Naive B cell (primary cell): Measurements from ENCODE around the gene IL1RAPL1. TPM values are rescaled to one million over a fixed set of nuclear protein-coding genes. Genes with fewer than 3 reads are reported as not detected.
"Not testable (repeated sequence)": the region's sequence is repeated elsewhere in the genome, so short reads cannot be mapped to it uniquely, and the experiment has no call there.

Experiments
- ATAC-seq, 2 donors: fragments of 150-1000 bp; cut with Tn5 transposase; 2 replicates each; pipeline ENCODE4 v1.10.0; 2021; ENCODE audit warnings: low read depth in 2 of 2, mild to moderate bottlenecking in 2 of 2, moderate library complexity in 2 of 2
- DNase-seq: peaks from one replicate; pipeline ENCODE4 v3.0.0; 2022
- H3K27ac Mint-ChIP-seq, 6 donors: one replicate each; pipeline ENCODE4 v1.8.0; 2020 to 2022; ENCODE audit warnings: mild to moderate bottlenecking in 6 of 6, mixed read lengths in 6 of 6, moderate library complexity in 5 of 6, inconsistent platforms in 2 of 6
- H3K27me3 Mint-ChIP-seq, 3 donors: one replicate each; pipeline ENCODE4 v1.8.0; 2021 to 2022; ENCODE audit warnings: mixed read lengths in 3 of 3, mild to moderate bottlenecking in 1 of 3
- H3K36me3 Mint-ChIP-seq, 2 donors: one replicate each; pipeline ENCODE4 v1.8.0; 2020 to 2022; ENCODE audit warnings: mixed read lengths in 2 of 2, inconsistent platforms in 1 of 2, mild to moderate bottlenecking in 1 of 2
- H3K4me1 Mint-ChIP-seq, 3 donors: one replicate each; pipeline ENCODE4 v1.8.0; 2020 to 2022; ENCODE audit warnings: mixed read lengths in 3 of 3, inconsistent platforms in 1 of 3, mild to moderate bottlenecking in 1 of 3, moderate library complexity in 1 of 3
- H3K4me3 Mint-ChIP-seq, 8 donors: one replicate each; pipeline ENCODE4 v1.8.0; 2020 to 2022; ENCODE audit warnings: mild to moderate bottlenecking in 8 of 8, mixed read lengths in 8 of 8, moderate library complexity in 8 of 8, inconsistent platforms in 2 of 8
- H3K9me3 Mint-ChIP-seq, 7 donors: one replicate each; pipeline ENCODE4 v1.8.0; 2020 to 2022; ENCODE audit warnings: mixed read lengths in 7 of 7, mild to moderate bottlenecking in 5 of 7, inconsistent platforms in 2 of 7, moderate library complexity in 1 of 7
- polyA plus RNA-seq, 6 donors: library from polyadenylated mRNA; unstranded; fragments of 300-500 nt; fragmentation: Illumina TruSeq; gene quantifications; one replicate each; pipeline ENCODE4 v1.2.3, GENCODE V29; 2021; ENCODE audit warnings: low read depth in 6 of 6

The IL1RAPL1 gene
- polyA plus RNA-seq, 6 donors from 2014 or later: not detected

GRCh38 chrX:29315931-29316330 lies 728.7 kb downstream of the IL1RAPL1 start:
- DNase-seq: no peak
- no peak for ATAC-seq
- Mint-ChIP-seq H3K9me3 (peaks cover 0 to 5% (median 3%) of the 10 kb centered on the region in 7 donors), H3K27ac (no peak overlapping the region), H3K4me1 (no peaks in the 10 kb centered on the region), H3K27me3 (no peaks in the 10 kb centered on the region), H3K36me3 (no peaks in the 10 kb centered on the region), H3K4me3 (no peak overlapping the region)

GRCh38 chrX:29318012-29318411 lies 730.8 kb downstream of the IL1RAPL1 start:
- Mint-ChIP-seq H3K4me1 (no peaks in the 10 kb centered on the region), H3K27me3 (no peaks in the 10 kb centered on the region), H3K27ac (no peak overlapping the region), H3K4me3 (no peak overlapping the region), H3K9me3 (peaks cover 0 to 4% (median 0%) of the 10 kb centered on the region in 7 donors), H3K36me3 (no peaks in the 10 kb centered on the region)
- ATAC-seq (no peak), DNase-seq (no peak)

GRCh38 chrX:29332429-29332828 lies 745.2 kb downstream of the IL1RAPL1 start:
- H3K9me3 Mint-ChIP-seq, H3K4me3 Mint-ChIP-seq, H3K27ac Mint-ChIP-seq, H3K36me3 Mint-ChIP-seq, DNase-seq, ATAC-seq, H3K4me1 Mint-ChIP-seq, H3K27me3 Mint-ChIP-seq: not testable (repeated sequence)

- ATAC-seq, H3K9me3 Mint-ChIP-seq, H3K4me3 Mint-ChIP-seq, H3K27me3 Mint-ChIP-seq, H3K36me3 Mint-ChIP-seq, H3K27ac Mint-ChIP-seq, DNase-seq, H3K4me1 Mint-ChIP-seq: not testable (repeated sequence)
These were observed 745.8 kb downstream of the IL1RAPL1 start for GRCh38 chrX:29333091-29333490.

- H3K9me3 Mint-ChIP-seq: peaks cover 0 to 5% (median 0%) of the 10 kb centered on the region in 7 donors
- DNase-seq: no peak
- H3K4me3 Mint-ChIP-seq: no peak overlapping the region
- no peaks in the 10 kb centered on the region for H3K4me1 Mint-ChIP-seq
- no peak overlapping the region for H3K27ac Mint-ChIP-seq
- ATAC-seq: no peak
- H3K36me3 Mint-ChIP-seq: no peaks in the 10 kb centered on the region
- no peaks in the 10 kb centered on the region for H3K27me3 Mint-ChIP-seq
These were observed 761.0 kb downstream of the IL1RAPL1 start for GRCh38 chrX:29348288-29348687.

- DNase-seq (no peak), ATAC-seq (no peak)
- Mint-ChIP-seq H3K4me3 (no peak overlapping the region), H3K36me3 (no peaks in the 10 kb centered on the region), H3K9me3 (peaks cover 0 to 4% (median 0%) of the 10 kb centered on the region in 7 donors), H3K27me3 (no peaks in the 10 kb centered on the region), H3K4me1 (no peaks in the 10 kb centered on the region), H3K27ac (no peak overlapping the region)
These were observed 772.0 kb downstream of the IL1RAPL1 start for GRCh38 chrX:29359276-29359675.

GRCh38 chrX:29374765-29375164 lies 787.5 kb downstream of the IL1RAPL1 start:
- H3K36me3 Mint-ChIP-seq: not testable (repeated sequence)
- H3K9me3 Mint-ChIP-seq: peaks cover 0 to 27% (median 6%) of the 10 kb centered on the region in 7 donors

GRCh38 chrX:29376584-29376983 lies 789.3 kb downstream of the IL1RAPL1 start:
- Mint-ChIP-seq H3K36me3 (no peaks in the 10 kb centered on the region), H3K27ac (no peak overlapping the region), H3K4me3 (no peak overlapping the region), H3K4me1 (no peaks in the 10 kb centered on the region), H3K9me3 (peaks cover 0 to 24% (median 6%) of the 10 kb centered on the region in 7 donors), H3K27me3 (no peaks in the 10 kb centered on the region)
- DNase-seq (no peak), ATAC-seq (no peak)

More at GRCh38 chrX:29374765-29375164, 787.5 kb downstream of the IL1RAPL1 start:
- not testable (repeated sequence) for H3K4me1 Mint-ChIP-seq, H3K27ac Mint-ChIP-seq, H3K4me3 Mint-ChIP-seq, H3K27me3 Mint-ChIP-seq, ATAC-seq, DNase-seq

- ATAC-seq: no peak
- no peaks in the 10 kb centered on the region for H3K27me3 Mint-ChIP-seq
- H3K9me3 Mint-ChIP-seq: peaks cover 3 to 8% (median 6%) of the 10 kb centered on the region in 7 donors
- no peak overlapping the region for H3K4me3 Mint-ChIP-seq
- no peaks in the 10 kb centered on the region for H3K4me1 Mint-ChIP-seq
- H3K27ac Mint-ChIP-seq: no peak overlapping the region
- no peaks in the 10 kb centered on the region for H3K36me3 Mint-ChIP-seq
- no peak for DNase-seq
These were observed 795.6 kb downstream of the IL1RAPL1 start for GRCh38 chrX:29382811-29383210.

- Mint-ChIP-seq H3K27me3 (no peaks in the 10 kb centered on the region), H3K36me3 (no peaks in the 10 kb centered on the region), H3K9me3 (peaks cover 0 to 8% (median 1%) of the 10 kb centered on the region in 7 donors), H3K27ac (no peak overlapping the region), H3K4me1 (no peaks in the 10 kb centered on the region), H3K4me3 (no peak overlapping the region)
- DNase-seq (no peak), ATAC-seq (no peak)
These were observed 801.3 kb downstream of the IL1RAPL1 start for GRCh38 chrX:29388509-29388908.

- Mint-ChIP-seq H3K9me3 (peaks cover 0 to 5% (median 0%) of the 10 kb centered on the region in 7 donors), H3K27me3 (no peaks in the 10 kb centered on the region), H3K36me3 (no peaks in the 10 kb centered on the region), H3K27ac (no peak overlapping the region), H3K4me3 (no peak overlapping the region), H3K4me1 (no peaks in the 10 kb centered on the region)
- DNase-seq: no peak
- ATAC-seq: no peak
These were observed 810.3 kb downstream of the IL1RAPL1 start for GRCh38 chrX:29397506-29397905.

GRCh38 chrX:29407357-29407756 lies 820.1 kb downstream of the IL1RAPL1 start:
- H3K27me3 Mint-ChIP-seq: no peaks in the 10 kb centered on the region
- H3K4me1 Mint-ChIP-seq: no peaks in the 10 kb centered on the region
- DNase-seq (no peak), ATAC-seq (no peak)
- no peak overlapping the region for H3K4me3 Mint-ChIP-seq
- no peaks in the 10 kb centered on the region for H3K36me3 Mint-ChIP-seq
- H3K27ac Mint-ChIP-seq: no peak overlapping the region
- H3K9me3 Mint-ChIP-seq: peaks cover 0 to 7% (median 3%) of the 10 kb centered on the region in 7 donors

GRCh38 chrX:29419774-29420553 lies 832.7 kb downstream of the IL1RAPL1 start:
- no peak overlapping the region for H3K27ac Mint-ChIP-seq
- H3K4me1 Mint-ChIP-seq: no peaks in the 10 kb centered on the region
- ATAC-seq (no peak), DNase-seq (no peak)
- H3K9me3 Mint-ChIP-seq: peaks cover 0 to 3% (median 0%) of the 10 kb centered on the region in 7 donors
- H3K36me3 Mint-ChIP-seq: no peaks in the 10 kb centered on the region
- H3K27me3 Mint-ChIP-seq: no peaks in the 10 kb centered on the region
- no peak overlapping the region for H3K4me3 Mint-ChIP-seq

- ATAC-seq (no peak), DNase-seq (no peak)
- H3K4me3 Mint-ChIP-seq: no peak overlapping the region
- peaks cover 0 to 5% (median 0%) of the 10 kb centered on the region in 7 donors for H3K9me3 Mint-ChIP-seq
- H3K27me3 Mint-ChIP-seq: no peaks in the 10 kb centered on the region
- H3K4me1 Mint-ChIP-seq: no peaks in the 10 kb centered on the region
- H3K36me3 Mint-ChIP-seq: no peaks in the 10 kb centered on the region
- no peak overlapping the region for H3K27ac Mint-ChIP-seq
These were observed 834.8 kb downstream of the IL1RAPL1 start for GRCh38 chrX:29422034-29422433.
